ENCODE results near the gene MXD4.
"Not testable (repeated sequence)": the region's sequence is repeated elsewhere in the genome, so short reads cannot be mapped to it uniquely, and the experiment has no call there.

Gene MXD4

DNA sequence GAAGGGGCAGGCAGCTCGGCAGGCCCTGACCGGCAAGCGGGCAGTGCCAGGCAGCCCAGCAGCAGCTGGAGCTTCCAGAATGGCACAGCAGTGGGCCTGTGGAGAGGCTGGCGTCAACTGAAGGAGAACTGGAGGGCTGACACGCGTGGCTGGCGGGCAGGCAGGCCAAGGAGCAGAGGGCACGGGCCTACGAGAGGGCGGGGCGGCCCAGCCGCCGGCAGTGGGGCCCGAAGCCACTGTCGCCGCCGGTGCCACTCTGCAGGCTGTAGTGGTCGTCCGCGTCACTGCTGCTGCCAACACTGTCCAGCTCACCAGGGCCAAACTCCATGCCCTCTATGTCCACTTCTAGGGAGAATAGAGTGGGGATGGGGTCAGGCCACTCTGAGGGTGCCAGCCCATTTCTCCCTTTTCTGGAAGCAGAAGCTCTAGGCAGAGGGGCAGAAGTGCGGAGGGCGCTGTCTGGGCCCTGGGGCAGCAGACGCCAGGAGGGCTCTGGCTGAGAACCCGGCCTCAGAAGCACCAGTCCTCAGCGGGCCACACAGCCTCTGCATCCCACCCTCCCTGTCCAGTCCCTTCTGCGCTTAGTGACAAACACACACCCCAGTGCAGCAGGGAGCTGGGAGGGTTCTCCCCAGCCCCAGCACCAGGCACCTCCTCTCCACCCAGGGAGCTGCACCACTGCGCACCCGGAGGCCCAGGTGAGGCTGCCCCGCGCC lies 11.4 kb downstream of the MXD4 start:
- DNase-seq (ENCODE audit: low spot score) = no peak

- no peak for DNase-seq (ENCODE audit: low spot score)
Measured at GRCh38 chr4:2249526-2250356, 12.2 kb downstream of the MXD4 start.

- no peak for DNase-seq (ENCODE audit: low spot score)
Measured at GRCh38 chr4:2248821-2249261, 13.1 kb downstream of the MXD4 start.

- DNase-seq (ENCODE audit: low spot score) = no peak
Measured at GRCh38 chr4:2248044-2248780, 13.7 kb downstream of the MXD4 start.

- no peak for DNase-seq (ENCODE audit: low spot score)
Measured at GRCh38 chr4:2247128-2248043, 14.5 kb downstream of the MXD4 start.

DNA sequence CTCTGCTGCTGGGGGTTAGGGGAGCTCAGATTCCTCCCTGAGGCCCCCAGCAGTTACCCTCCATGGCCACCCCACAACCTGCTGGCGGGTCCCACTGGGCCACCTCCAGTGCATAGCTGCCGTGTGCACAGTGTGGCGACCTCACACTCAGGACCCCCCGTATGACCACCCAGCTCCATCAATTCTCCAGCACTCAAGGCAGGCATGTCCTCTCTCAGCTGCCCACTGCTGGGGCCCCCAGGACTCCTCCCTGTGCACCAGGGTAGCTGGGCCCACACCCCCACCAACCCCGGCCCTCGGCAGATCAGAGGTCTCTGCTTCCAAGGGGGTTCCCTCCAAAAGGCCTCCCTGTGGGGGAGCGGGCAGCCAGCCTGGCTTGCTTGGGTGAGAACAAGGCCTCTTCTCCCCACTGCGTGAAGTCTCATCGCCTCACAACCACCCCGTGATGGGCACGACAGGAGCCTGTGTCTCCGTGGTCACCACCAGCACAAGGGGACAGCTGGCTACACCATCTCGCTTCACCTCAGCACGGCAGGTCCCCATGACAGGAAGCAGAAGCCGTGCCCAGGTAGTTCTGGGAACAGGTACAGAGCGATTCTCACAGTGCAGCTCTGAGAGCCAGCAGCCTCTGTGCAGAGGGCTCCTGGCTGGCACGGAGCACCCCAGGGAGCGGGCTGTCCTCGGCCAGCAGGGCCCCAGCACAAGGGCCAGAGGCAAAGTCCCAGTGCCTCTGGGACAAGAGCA lies 15.4 kb downstream of the MXD4 start:
- no peak for DNase-seq (ENCODE audit: low spot score)

DNA sequence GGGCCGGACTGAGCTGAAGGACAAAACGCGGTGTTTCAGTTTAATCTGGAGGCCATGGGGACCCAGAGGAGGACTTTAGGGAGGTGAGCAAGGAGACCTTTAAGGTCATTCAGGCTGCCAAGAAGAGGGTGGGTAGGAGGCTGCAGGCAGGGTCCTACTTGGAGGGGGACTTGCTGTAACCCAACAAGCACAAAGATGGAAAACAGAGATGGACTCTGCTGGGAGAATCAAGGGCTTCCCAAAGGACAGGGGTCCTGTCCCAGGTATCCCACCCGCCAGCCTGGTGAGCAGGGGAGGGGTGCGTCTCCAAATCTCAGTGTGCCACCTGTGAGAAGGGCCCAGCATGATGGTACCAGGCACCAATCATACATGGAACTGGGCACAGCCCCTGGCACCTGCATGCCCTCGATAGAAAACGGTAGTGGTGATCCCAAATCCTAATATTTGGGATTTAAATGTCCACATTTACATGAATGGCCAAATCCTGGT lies 16.1 kb downstream of the MXD4 start:
- DNase-seq (ENCODE audit: low spot score) = no peak

DNA sequence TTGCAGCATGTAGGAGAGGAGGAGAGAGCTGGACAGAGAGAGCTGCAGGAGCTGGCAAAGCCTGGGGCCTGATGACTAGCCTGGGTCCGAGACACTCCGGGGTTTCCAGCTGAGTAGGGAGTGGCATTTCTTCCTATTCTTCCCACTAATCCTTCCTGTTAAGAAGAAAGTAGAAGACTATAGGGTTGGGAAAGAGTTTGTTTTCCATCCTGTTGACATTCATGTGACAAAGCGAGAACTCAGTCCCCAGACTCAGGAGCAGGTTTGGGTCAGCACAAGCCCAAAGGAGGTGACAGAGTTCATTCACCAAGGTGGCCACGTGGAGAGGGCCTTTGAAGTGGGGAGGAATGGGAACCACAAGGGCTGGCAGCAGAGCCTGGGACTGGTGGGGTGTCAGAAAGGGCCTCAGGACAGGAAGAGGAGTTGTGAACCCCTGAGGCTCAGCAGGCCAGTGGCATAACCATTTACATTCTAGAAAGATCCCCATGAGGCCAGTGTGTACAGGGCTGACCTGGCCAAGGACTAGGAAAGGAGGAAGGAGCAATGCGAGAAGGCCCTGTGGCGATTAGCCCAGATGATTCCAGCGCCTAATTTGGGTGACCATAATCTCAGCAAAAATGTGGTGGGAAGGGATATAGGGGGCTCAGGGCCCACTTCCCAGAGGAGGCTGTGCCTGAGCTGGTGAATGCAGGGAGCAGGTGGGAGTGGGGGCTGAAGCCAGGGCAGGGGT lies 16.7 kb downstream of the MXD4 start:
- DNase-seq (ENCODE audit: low spot score) = no peak

- no peak for DNase-seq (ENCODE audit: low spot score)
Measured at GRCh38 chr4:2243681-2244380, 18.1 kb downstream of the MXD4 start.

DNA sequence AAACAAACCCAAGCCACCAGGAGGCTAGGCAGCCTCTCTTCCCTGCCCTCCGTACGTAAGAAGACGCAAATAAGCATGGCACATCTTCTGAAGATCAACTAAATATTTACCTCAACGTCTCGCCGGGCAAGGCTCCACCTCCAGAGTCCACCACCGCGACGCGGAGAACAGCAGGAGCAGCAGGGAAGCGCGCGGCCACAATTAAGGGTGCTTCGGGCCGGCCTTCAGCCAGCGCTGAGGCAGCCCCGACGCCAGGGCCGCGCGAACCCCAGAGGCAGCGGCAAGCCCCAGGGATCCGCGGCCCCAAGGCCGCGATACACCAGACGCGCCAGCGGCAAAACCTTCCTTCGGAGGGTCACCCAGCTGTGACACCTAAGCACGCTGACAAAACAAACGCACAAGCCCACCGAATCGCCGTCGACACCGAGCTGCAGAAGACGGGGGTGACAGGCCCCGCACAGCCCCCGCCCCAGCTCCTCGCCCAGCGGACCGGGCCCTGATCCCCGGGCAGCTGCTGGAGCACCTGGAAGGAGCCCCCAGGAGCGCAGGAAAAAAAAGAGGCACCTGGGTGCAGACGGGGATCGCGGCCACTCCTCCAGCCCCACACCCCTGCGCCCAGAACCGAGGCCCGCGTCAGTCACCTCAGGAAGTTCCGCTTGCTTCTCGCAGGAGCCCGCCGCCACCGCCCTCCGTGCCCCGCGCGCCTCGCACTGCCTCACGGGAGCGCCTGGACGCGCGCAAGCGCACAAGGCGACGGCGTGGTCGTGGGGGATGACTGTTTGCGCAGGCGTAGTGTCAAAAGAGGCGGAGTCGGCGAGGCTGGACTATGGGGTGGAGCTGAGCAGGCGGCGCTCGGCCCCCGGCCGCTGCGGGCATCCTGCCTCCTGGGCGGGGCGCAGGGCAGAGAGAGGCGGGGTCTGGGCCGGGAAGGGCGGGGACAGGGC lies 20.2 kb downstream of the MXD4 start, which contains the start of the genes HAUS3 and POLN:
TSS of gene HAUS3 (minus strand) at position 712 of the 944 bp plus-strand sequence. CDS start 1,175 bp downstream, outside the sequence.
TSS of gene POLN (minus strand) at position 712 of the 944 bp plus-strand sequence. CDS start 12,890 bp downstream, outside the sequence.
- DNase-seq (ENCODE audit: low spot score) = peak; percentile 100

- no peak for DNase-seq (ENCODE audit: low spot score)
Measured at GRCh38 chr4:2241003-2241402, 20.9 kb downstream of the MXD4 start.

DNA sequence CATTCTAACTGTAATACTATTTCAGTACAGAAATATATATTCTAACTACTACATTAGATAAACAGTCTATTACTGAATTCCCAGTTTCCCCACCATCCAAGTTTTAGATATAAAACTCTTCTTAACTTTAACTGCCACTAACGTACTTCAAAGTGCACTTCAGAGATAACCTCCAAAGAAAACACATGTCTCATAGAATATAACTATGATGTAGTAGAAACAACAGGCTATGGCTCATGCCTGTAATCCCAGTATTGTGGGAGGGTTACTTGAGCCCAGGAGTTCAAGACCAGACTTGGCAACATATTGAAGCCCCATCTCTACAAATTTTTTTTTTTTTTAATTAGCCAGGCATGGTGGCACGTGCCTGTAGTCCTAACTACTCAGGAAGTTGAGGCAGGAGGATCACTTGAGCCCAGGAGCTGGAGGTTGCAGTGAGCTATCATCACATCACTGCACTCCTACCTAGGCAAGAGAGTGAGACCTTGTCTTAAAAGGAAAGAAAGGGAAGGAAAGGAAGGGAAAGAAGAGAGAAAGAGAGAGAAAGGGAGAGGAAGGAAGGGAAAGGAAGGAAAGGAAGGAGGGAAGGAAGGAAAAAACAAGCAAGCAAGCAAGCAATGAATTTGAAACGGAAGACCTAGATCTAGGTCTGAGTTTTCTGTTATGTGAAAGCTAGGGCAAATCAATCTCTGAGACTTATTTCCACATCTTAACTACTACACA lies 24.8 kb downstream of the MXD4 start:
- no peak for DNase-seq (ENCODE audit: low spot score)

- no peak for DNase-seq (ENCODE audit: low spot score)
Measured at GRCh38 chr4:2231082-2231481, 30.8 kb downstream of the MXD4 start.

- no peak for DNase-seq (ENCODE audit: low spot score)
Measured at GRCh38 chr4:2226261-2226660, 35.6 kb downstream of the MXD4 start.

GRCh38 chr4:2222838-2223237 lies 39.1 kb downstream of the MXD4 start:
- DNase-seq (ENCODE audit: low spot score) = no peak

GRCh38 chr4:2221378-2221777 lies 40.5 kb downstream of the MXD4 start:
- not testable (repeated sequence) for DNase-seq (ENCODE audit: low spot score)

GRCh38 chr4:2220016-2220630 lies 41.8 kb downstream of the MXD4 start:
- peak; percentile 69 for DNase-seq (ENCODE audit: low spot score)
